A673 (cell line): ENCODE data around the gene MXRA5.
"Not testable (repeated sequence)": the region's sequence is repeated elsewhere in the genome, so short reads cannot be mapped to it uniquely, and the experiment has no call there.

Source experiments
- CTCF ChIP-seq: fragments of 300-800, 200-600 bp; sonication (generic); conservative IDR thresholded peaks from 2 replicates; pipeline ENCODE4 v1.5.1; 2017; ENCODE audit warnings: low read depth, mild to moderate bottlenecking, antibody characterized with exemption, low read length, moderate library complexity, mixed read lengths
- EZH2 ChIP-seq: fragments of 200-600 bp; sonication (generic); IDR thresholded peaks from 2 replicates; pipeline ENCODE4 v1.6.1; 2017; ENCODE audit warnings: borderline replicate concordance, low read depth, mild to moderate bottlenecking, mixed read lengths, antibody characterized with exemption, low read length; ENCODE audit not compliant: poor library complexity, severe bottlenecking

DNA sequence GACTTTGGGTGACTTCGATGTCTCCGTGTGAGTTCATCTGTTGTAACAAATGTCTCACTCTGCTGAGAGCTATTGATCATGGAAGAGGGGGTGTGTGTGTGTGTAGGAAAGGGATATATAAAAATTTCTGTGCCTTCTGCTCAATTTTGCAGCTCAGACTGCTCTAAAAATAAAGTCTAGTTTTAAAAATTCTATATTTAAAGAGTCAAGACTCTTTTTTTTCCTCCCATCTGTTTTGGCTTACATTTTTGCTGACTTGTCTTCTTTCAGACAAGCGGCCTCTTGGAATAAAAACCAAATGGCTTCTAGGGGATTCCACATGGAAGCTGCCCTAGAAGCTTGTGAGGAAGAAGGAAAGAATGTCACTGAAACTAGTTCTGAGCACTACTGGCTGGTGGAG is 6.3 kb upstream of the MXRA5 start:
- TF ChIP-seq CTCF, EZH2: not testable (repeated sequence)
